ENCODE measurements around the gene ZNF784.

The ZNF784 gene

GRCh38 chr19:55656988-55657747 lies 32.8 kb upstream of the ZNF784 start:
- TF ChIP-seq TCF4 (CRISPR knock-in tag; IDR thresholded peaks at IDR 0.05; ENCODE audit: borderline replicate concordance) (no peak), GLIS3 (CRISPR knock-in tag; IDR thresholded peaks at IDR 0.05) (no peak), OSR1 (CRISPR knock-in tag; IDR thresholded peaks at IDR 0.05) (no peak), ZNF8 (CRISPR knock-in tag; IDR thresholded peaks at IDR 0.05) (no peak), TOX (CRISPR knock-in tag; IDR thresholded peaks at IDR 0.05; ENCODE audit: borderline replicate concordance) (no peak), TSHZ2 (CRISPR knock-in tag; IDR thresholded peaks at IDR 0.05) (no peak), PPARA (CRISPR knock-in tag; IDR thresholded peaks at IDR 0.05; ENCODE audit: borderline replicate concordance) (no peak), BACH2 (CRISPR knock-in tag; IDR thresholded peaks at IDR 0.05; ENCODE audit: borderline replicate concordance) (no peak), RARB (CRISPR knock-in tag; IDR thresholded peaks at IDR 0.05) (no peak), SNAI2 (CRISPR knock-in tag; IDR thresholded peaks at IDR 0.05) (no peak), ZC3H10 (CRISPR knock-in tag; IDR thresholded peaks at IDR 0.05) (no peak), ZNF565 (CRISPR knock-in tag; conservative IDR thresholded peaks at IDR 0.05; ENCODE audit: low read depth) (no peak), ESRRG (CRISPR knock-in tag; IDR thresholded peaks at IDR 0.05) (no peak), POU6F1 (CRISPR knock-in tag; IDR thresholded peaks at IDR 0.05; ENCODE audit: borderline replicate concordance, low read depth) (no peak), ZFP30 (CRISPR knock-in tag; IDR thresholded peaks at IDR 0.05) (no peak), ZFP3 (CRISPR knock-in tag; IDR thresholded peaks at IDR 0.05) (no peak), ISL1 (CRISPR knock-in tag; IDR thresholded peaks at IDR 0.05) (no peak), ZNF70 (CRISPR knock-in tag; IDR thresholded peaks at IDR 0.05) (no peak), CSRNP3 (CRISPR knock-in tag; IDR thresholded peaks at IDR 0.05) (no peak)
- no peak for ATAC-seq

- no peak for TF ChIP-seq ZFP3 (CRISPR knock-in tag; IDR thresholded peaks at IDR 0.05)
- TF ChIP-seq CSDC2 (CRISPR knock-in tag; IDR thresholded peaks at IDR 0.05): no peak
- no peak for TF ChIP-seq RARB (CRISPR knock-in tag; IDR thresholded peaks at IDR 0.05)
- TF ChIP-seq TSHZ2 (CRISPR knock-in tag; IDR thresholded peaks at IDR 0.05): no peak
- TF ChIP-seq ESRRG (CRISPR knock-in tag; IDR thresholded peaks at IDR 0.05): no peak
- no peak for TF ChIP-seq SNAI2 (CRISPR knock-in tag; IDR thresholded peaks at IDR 0.05)
- no peak for ATAC-seq
Observed at GRCh38 chr19:55656552-55656951, 32.2 kb upstream of the ZNF784 start.

DNA sequence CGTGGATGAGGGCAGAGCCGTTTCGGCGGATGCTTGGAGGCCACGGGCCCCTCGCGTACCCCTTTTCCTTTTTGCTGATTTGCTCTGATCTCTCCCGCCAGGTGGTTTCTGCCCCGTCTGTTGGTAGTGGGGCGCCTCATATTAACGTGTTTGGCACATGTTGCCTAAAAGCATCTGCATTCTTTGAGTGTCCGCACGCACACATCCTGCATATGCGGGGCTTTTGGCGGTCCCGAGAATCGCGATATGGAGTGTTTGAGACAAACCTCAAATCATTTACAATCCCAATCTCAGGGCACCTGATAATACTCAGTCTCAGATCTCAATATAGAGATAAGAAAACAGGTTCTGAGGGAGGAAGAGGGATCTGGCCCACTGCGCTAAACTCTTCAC lies 31.3 kb upstream of the ZNF784 start:
- TF ChIP-seq ZNF8 (CRISPR knock-in tag; IDR thresholded peaks at IDR 0.05) (no peak), PATZ1 (CRISPR knock-in tag; IDR thresholded peaks at IDR 0.05; ENCODE audit: borderline replicate concordance) (peak; percentile 56; the same call in 1 of the 2 replicates), ISL1 (CRISPR knock-in tag; IDR thresholded peaks at IDR 0.05) (no peak), BACH2 (CRISPR knock-in tag; IDR thresholded peaks at IDR 0.05; ENCODE audit: borderline replicate concordance) (no peak)
- no peak for ATAC-seq
